Measurements from ENCODE around the gene KDM3B.
"Not testable (repeated sequence)": the region's sequence is repeated elsewhere in the genome, so short reads cannot be mapped to it uniquely, and the experiment has no call there.

The KDM3B gene, protein sequence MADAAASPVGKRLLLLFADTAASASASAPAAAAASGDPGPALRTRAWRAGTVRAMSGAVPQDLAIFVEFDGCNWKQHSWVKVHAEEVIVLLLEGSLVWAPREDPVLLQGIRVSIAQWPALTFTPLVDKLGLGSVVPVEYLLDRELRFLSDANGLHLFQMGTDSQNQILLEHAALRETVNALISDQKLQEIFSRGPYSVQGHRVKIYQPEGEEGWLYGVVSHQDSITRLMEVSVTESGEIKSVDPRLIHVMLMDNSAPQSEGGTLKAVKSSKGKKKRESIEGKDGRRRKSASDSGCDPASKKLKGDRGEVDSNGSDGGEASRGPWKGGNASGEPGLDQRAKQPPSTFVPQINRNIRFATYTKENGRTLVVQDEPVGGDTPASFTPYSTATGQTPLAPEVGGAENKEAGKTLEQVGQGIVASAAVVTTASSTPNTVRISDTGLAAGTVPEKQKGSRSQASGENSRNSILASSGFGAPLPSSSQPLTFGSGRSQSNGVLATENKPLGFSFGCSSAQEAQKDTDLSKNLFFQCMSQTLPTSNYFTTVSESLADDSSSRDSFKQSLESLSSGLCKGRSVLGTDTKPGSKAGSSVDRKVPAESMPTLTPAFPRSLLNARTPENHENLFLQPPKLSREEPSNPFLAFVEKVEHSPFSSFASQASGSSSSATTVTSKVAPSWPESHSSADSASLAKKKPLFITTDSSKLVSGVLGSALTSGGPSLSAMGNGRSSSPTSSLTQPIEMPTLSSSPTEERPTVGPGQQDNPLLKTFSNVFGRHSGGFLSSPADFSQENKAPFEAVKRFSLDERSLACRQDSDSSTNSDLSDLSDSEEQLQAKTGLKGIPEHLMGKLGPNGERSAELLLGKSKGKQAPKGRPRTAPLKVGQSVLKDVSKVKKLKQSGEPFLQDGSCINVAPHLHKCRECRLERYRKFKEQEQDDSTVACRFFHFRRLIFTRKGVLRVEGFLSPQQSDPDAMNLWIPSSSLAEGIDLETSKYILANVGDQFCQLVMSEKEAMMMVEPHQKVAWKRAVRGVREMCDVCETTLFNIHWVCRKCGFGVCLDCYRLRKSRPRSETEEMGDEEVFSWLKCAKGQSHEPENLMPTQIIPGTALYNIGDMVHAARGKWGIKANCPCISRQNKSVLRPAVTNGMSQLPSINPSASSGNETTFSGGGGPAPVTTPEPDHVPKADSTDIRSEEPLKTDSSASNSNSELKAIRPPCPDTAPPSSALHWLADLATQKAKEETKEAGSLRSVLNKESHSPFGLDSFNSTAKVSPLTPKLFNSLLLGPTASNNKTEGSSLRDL (N-terminal part only)
- 240 to 242 reads per million in 2 donors for total RNA-seq

DNA sequence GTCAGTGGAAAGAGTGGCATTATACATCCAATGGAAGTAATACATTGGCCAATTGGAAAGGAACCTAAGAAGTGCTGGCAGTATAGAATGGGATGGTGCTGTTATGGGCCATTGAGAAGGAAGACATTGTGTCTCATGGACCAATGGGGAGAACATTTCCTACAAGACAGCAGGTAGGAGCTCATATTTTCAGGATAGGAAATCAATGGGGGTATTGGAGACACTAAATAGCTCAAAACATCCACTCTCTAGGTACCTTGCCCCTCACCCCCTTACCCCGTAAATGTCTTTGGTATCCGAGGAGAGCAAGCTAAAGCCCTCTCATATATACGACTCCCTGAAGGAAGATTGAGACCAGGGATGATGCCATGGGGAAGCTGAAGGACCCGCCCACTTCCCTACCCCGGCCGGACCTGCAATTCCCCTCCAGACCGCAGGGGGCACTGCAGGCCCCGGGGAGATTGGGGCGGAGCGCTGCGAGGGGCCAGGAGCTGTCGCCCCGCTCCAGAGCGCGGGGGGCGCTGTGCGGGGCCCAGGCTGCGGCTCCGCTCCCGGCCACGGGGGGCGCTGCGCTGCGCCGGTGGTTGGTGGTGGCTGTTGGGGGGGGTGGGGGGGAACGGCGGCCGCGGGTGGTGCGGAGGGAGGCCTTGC lies at the start of gene KDM3B:
TSS of gene KDM3B (plus strand) at position 615 of the 651 bp plus-strand sequence. CDS start 111 bp downstream, outside the sequence.
- DNase-seq, result peak; percentile 88

DNA sequence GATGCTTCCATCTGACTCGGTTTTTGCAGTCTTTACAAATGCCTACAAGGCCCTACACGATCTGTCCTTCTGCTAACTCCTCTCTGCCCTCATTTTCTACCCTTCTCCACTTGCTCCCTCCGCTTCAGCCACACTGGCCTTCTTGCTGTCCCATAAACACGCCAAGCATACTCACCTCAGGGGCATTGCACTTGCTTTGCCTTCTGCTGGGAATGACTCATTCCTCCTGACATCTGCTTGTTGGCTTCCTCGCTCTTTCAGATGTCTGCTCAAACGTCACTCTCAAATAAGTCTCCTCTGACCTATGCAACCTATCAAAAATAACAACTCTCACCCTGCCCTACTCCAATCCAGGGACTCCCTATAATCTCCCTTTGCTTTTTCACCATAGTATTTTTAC lies 49.1 kb upstream of the KDM3B start:
- no peak for DNase-seq

DNA sequence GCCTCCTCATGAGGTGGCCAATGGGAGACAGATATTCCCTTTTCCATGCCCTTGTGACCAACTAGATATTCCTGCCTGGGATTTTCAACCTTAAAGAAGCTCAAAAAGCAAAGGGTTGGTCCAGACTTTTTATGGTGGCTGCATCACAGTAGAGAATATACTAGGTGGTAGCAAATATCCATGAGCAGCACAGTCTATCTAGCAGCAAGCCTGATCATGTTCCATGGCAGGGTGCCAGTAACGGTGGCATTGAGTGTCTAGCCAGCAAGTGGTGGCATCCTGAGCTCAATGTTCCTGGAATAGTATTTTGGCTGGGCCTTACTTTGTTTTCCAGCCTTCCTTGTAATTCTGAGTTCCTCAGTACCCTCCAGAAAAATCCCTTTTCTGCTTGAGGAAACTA lies 46.7 kb upstream of the KDM3B start:
- no peak for DNase-seq

DNA sequence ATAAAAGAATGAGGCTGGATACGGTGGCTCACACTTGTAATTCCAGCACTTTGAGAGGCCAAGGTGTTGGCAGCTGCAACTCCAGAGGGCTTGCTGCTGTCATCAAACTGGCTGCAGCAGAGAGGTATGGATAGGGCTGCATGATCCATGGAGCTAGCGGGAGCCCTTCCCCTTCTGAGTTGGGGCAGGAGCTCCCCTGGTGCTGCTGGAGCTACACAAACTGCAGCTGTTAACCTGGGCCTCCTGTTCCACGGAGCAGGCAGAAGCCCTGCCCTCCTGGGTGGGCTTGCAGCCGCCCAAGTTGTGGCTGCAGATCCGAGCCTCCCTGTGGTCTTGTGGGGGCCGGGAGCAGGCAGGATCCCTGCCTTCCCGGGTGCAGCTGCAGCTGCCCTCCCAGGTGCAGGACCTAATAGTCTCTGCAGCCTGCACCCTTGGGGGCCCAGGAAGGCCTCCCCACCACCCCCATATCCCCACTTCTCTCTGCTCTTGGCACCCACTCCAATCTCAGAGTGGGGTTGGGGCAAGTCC lies 36.7 kb upstream of the KDM3B start:
- DNase-seq, result no peak

DNA sequence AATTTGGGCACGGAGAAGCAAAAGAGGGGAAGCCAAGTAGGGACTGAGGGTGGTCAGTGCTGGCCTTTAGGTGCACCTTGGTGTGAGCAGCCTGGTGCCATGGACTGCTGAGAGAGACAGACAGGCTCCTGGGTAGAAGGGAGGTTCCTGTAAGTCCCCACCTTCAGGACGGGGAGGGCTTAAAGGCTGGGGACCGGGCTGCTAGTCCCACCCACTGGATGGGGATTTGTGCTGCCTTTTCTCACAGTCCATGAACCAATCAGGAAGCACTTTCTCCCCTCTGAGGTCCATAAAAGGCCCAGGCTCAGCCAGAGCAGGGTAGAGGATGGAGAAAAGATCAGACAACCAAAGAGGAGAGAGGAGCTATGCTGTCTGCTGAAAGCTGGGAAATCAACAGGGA lies 36.1 kb upstream of the KDM3B start:
- no peak for DNase-seq

DNA sequence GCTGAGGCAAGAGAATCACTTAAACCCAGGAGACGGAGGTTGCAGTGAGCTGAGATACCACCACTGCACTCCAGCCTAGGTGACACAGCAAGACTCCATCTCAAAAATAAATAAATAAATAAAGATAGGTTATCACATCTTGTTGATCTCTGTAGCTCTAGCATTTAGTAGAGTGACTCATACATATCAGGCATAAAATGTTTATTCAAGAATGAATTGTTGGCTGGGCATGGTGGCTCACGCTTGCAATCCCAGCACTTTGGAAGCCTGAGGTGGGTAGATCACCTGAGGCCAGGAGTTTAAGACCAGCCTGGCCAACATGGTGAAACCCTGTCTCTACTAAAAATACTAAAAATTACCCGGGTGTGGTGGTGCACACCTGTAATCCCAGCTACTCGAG lies 34.3 kb upstream of the KDM3B start:
- DNase-seq, result not testable (repeated sequence)

DNA sequence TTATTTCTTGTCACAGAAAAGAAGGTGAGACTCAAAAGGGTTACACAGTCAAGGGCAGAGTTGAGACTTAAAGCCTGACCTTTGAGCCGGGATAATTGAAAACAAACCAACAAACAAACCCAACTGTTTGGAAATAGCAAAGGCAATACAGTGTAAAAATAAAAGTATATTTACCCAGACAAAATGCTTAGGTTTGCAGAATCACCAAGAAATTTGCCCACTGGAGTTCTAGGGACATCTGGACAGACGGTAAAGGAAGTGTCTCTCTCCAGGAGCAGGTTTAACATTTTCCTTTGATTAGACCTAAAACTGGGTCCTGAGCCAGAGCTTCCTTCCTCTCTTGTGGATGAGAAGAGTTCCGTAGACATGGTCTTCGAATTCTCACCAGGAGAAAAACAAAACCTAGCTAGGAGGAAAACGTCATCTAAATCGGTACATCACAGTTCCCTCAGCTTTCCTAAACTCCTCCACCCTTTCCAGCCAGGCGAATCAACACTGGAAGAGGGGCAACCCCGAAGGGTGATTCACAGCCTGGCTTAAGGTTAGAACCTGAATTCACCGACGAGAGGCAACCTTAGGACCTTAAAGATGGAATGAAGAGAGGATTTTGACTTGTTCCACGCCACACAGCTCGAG lies 21.6 kb upstream of the KDM3B start:
- no peak for DNase-seq

DNA sequence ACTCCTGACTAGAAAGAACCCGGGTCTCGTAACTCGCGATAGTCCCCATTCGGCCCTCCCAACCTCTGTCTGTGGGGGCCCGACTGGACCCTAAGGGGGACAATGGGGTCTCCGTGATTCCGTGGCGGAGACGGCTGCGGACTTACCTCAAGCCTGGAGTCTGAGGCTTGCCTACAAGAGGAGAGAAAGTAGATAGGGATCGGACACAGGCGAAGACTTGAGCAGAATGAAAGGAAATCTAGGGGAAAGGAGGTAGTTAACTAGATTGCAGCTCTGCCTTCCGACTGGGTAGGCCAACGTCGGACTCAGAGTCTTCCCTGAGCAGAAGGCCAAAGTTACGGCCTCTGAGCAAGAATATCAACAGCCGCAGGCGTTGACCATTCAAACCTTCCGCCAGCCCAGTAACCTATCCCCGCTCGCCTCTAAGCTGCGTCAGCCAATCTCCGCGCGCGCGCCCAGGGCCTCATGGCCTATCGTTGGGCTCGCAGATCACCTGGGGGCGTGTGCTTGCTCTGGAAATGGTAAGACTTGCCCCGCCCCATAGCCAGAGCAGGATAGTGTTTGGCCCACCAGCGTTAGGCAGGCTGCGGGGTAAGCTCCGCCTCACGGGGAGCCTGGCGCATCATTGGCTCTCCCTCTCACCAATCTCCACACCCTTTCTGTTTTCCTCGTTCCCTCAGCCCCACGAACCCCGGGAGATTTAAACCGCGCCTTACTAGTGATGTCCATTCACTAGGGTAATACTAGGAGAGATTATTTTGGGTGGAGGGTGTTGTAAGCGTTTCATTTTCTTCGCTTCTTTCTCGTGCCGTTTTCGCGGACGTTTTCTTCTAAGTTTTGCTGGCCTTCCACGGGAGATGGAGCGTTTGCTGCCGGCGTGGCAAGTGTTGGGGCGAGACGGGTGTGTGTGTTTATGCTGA lies 20.8 kb upstream of the KDM3B start, which contains the start of gene CDC25C:
TSS of gene CDC25C (minus strand) at position 356 of the 920 bp plus-strand sequence. CDS start 624 bp downstream, outside the sequence.
- DNase-seq, result peak; percentile 83

DNA sequence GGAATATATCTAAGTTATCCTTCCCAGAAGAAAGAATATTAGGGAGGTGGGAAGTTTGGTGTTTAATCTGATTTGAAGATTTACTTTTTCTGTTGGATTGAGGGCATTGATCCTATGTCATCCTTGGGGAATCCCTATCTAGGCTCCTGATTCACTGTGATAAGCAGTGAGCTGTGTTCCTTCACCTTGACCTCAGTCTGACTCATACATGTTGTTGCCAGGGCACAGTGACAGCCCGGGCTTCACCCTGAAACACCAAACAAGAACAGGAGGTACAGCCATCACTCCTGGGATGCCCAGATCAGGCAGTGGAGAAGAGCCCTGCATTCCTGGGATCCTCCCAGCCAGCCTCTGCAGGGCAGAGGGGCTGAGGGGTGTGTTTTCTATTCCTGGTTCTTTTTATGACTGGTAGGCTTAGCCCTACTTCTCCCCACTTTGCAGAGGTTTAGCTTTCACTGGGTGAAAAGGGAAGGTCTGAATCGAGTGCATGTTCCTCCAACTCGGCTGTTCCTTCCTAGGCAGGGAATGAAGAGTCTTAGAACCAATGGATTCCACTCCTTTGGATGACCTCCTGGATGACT lies 17.5 kb upstream of the KDM3B start:
- no peak for DNase-seq

DNA sequence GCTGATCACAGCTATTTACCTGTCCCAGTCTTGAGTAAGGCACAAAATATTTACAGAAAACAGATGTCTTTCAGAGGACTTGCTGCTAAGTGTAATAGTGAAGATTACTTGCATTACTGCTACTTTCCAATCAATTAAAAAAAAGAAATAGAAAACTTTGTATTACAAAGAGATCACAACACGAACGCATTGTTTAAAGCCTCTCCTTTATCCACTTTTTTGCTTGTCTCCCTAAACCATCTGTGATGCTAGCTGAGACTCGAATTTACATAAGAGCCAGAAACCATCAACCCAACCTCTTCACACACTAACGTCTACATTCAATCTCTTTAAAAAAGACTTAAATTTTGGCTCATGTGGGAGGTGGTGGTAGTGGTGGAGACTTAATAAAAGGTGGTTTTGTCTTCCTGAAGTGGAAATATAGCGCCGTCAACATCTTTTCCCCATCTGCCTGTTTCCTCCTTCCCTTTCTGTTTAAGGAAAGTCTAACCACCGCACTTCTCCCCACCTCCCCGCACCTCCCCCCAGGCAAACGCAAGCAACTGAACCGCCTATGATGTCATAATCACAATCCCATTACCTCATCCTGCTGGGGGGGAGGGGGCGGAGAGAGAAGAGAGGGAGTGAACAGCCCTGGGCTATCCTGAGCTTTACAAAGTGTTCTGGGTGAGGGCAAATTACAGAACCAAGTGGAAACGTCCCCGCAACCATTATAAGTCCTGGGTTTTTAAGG lies 15.4 kb upstream of the KDM3B start:
- DNase-seq, result no peak

DNA sequence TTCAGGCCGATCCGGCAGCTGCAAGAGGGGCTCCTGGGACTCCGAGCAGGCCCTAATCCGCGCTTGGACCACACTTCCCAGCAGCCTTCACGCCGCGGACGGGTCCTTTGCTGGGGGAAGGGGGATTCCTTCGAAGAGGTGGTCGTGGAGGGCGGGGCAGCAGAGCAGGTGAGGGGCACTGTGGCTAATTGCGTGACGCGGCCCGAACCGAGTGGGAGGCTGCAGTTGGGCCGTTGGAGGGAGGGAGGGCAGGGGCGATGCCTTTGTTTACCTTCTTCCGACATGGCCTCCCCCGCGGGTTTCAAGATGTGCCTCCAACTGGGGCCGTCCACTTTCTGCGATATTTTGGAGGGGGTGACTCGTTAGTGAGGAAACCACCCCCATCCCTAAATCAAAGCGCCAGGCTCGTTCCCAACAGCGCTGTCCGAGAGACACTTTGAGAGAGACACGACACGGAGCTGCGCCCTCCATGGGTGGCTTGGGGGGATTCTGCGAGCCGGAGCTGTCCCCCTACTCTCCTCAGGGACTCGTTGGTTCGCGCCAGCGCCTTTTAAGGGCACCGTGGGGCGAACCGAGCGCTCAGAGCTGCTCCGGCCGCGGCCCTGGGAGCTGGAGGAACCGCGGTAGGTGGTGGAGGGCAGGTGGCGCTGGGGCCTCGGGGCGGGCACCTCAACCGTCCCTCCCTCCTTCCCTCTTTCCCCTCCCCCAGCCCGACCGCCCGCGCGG lies 14.6 kb upstream of the KDM3B start, which contains the start of gene FAM53C:
TSS of gene FAM53C (plus strand) at position 582 of the 726 bp plus-strand sequence. CDS start 3,070 bp downstream, outside the sequence.
- peak; percentile 81 for DNase-seq

DNA sequence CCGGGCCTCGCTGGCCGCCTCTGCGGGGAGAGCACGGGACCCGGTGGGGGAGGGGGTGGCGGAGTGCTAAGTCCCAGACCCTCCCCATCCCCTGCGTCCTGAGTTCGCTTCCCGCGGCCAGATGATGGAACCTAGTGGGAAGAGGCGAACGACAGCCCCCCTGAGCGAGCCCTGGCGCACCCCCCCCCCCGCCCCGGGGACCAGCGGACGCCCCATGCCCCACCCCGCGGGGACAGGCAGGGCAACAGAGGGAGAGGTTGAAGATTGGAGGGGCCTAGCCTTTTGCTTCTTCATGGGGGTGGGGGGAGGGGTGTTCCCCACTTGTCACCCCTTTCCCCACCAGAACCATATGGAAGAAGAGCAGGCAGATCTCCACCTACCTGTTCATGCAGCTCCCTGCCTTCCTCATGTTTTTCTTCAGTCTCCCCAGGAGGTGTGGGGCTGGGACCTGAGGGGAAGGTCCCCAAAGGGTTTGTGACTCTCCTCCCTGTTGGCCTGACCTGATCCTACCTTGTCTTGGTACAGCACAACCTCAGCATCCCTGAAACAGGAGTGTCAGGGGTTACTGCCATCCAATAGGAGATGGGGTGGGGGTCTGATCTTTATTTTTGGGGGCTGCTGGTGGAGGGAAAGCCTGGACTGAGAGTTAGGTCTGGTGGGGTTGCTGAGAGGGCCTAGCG lies 13.9 kb upstream of the KDM3B start:
- DNase-seq, result no peak

DNA sequence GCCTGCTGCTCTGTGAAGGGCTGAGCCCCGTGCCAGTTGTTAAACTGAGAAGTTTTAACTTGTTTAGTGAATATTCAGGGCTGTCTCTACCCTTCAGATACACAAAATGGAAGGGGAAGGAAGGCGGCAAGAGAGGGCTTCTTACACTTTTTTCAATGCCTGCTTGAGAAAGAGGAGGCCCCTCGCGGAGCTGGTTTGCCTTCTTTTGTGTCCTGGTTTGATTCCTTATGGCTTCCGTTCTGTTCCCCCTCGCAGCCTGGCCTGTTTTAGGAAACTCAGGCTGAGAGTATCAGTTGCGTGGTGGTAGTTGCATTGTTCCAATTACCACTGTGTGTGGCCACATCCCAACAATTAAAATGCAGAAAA lies 13.4 kb upstream of the KDM3B start:
- DNase-seq, result no peak

DNA sequence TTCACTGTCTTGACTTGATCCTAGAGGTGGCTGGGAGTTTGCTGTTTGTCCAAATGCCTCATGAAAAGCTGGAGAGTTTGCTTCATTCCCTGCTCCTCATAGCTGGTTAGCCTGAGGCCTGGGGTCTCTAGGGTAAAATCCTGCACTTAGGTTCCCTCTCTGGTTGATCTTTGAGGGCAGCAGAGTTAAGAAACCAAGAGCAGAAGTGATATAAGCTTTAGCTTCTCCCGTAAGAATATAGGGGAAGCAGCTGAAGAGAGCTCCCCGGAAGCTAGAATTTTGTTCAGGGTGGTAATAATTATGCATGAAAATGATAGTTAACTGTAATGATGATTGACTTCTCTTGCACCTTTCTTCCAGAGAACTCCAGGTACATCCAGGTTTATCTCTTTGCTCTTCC lies 13.0 kb upstream of the KDM3B start:
- DNase-seq, result no peak

DNA sequence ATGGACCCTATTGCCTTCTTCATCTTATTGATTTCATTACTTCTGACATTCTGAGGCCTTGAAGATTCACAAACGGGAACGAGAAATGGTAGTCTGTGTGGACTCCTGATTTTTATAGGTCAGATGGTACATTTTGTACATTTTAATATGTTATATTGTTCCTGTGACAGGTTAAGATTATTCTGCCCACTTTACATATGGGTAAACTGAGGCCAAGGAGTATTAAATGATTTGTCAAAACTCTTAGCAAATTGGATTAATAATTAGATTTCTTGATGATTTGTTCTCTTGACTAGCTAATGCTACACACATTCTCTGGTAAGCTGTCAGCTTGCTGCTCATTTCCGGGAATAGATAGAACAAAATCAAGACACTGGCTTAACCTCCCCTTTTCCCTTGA lies 12.5 kb upstream of the KDM3B start:
- DNase-seq, result no peak

DNA sequence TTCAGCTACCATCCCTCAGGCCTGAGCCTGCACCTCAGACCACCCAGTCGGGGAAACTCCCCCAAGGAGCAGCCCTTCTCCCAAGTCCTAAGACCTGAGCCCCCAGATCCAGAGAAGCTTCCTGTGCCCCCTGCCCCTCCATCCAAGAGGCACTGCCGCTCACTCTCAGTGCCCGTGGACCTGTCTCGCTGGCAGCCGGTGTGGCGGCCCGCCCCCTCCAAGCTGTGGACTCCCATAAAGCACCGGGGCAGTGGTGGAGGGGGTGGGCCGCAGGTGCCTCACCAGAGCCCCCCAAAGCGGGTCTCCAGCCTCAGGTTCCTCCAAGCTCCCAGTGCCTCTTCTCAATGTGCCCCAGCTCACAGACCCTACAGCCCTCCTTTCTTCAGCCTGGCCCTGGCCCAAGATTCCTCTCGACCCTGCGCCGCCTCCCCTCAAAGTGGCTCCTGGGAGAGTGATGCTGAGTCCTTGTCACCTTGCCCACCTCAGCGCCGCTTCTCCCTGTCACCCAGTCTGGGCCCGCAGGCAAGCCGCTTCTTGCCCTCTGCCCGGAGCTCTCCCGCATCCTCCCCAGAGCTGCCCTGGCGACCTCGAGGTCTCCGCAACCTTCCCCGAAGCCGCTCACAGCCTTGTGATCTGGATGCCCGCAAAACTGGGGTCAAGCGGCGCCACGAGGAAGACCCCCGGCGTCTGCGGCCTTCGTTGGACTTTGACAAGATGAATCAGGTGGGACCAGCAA lies 7.4 kb upstream of the KDM3B start:
- DNase-seq, result no peak

DNA sequence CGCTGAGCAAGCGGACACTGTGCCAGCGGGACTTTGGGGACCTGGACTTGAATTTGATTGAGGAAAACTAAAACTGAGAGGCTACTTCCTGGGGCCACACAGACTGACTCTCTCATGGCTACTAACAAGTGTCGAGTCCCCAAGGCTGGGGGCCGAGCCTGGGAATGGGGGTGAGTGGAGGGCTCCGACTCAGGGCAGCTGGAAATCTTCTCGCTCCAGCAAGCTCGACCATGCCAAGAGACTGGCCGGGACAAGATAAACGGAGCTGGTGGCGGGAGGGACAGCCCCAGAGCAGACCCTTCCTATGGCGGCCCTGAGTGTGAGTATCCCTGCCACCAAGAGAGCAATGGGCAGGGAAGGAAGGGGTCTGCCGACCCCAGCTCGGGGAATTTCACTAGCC lies 5.6 kb upstream of the KDM3B start:
- no peak for DNase-seq
